Fibroblast of lung (primary cell): Measurements from ENCODE around the gene GVQW3. TPM values are rescaled to one million over a fixed set of nuclear protein-coding genes. Genes with fewer than 3 reads are reported as not detected.

ENCODE experiments used
- DNase-seq, 2 donors: peaks; one replicate each; pipeline versions ENCODE4 v3.0.0 to v3.0.0-alpha.2; 2010; ENCODE audit warnings: low read depth in 2 of 2
- H2AFZ ChIP-seq: 2 replicates; pipeline ENCODE4 v1.5.1; 2012; ENCODE audit warnings: low read length, control low read depth, inconsistent platforms
- H3K27ac ChIP-seq: 2 replicates; pipeline ENCODE4 v1.5.1; 2011; ENCODE audit warnings: low read length, control low read depth; ENCODE audit not compliant: insufficient read depth
- H3K27me3 ChIP-seq: 2 replicates; pipeline ENCODE4 v1.5.1; 2011; ENCODE audit warnings: mild to moderate bottlenecking, low read length; ENCODE audit not compliant: control insufficient read depth, insufficient read depth
- H3K36me3 ChIP-seq: 2 replicates; pipeline ENCODE4 v1.5.1; 2011; ENCODE audit warnings: low read length; ENCODE audit not compliant: control insufficient read depth, insufficient read depth
- H3K4me1 ChIP-seq: 2 replicates; pipeline ENCODE4 v1.5.1; 2011; ENCODE audit warnings: low read length; ENCODE audit not compliant: control insufficient read depth, insufficient read depth; ENCODE audit errors: extremely low read depth
- H3K4me2 ChIP-seq: 2 replicates; pipeline ENCODE4 v1.5.1; 2011; ENCODE audit warnings: low read length, control low read depth; ENCODE audit not compliant: insufficient read depth; ENCODE audit errors: extremely low read depth
- H3K4me3 ChIP-seq, 4 experiments: fragments of 200-600 bp in 1 of 4; sonication (generic) in 1 of 4; replicated peaks in 1 of 4; 2 replicates each; pipeline ENCODE4 v1.5.1; 2011 to 2016; ENCODE audit warnings: low read length in 4 of 4, low read depth in 3 of 4, mild to moderate bottlenecking in 3 of 4, control low read depth in 2 of 4, inconsistent platforms in 1 of 4, mixed read lengths in 1 of 4; ENCODE audit not compliant: insufficient read depth in 1 of 4; ENCODE audit errors: control extremely low read depth in 1 of 4
- H3K79me2 ChIP-seq: 2 replicates; pipeline ENCODE4 v1.5.1; 2012; ENCODE audit warnings: mild to moderate bottlenecking, low read length, inconsistent platforms; ENCODE audit not compliant: control insufficient read depth, insufficient read depth
- H3K9ac ChIP-seq: 2 replicates; pipeline ENCODE4 v1.5.1; 2011; ENCODE audit warnings: mild to moderate bottlenecking, low read length, control low read depth; ENCODE audit not compliant: insufficient read depth
- H3K9me3 ChIP-seq: 2 replicates; pipeline ENCODE4 v1.5.1; 2012; ENCODE audit warnings: low read depth, low read length; ENCODE audit not compliant: control insufficient read depth, insufficient read depth
- H4K20me1 ChIP-seq: 2 replicates; pipeline ENCODE4 v1.5.1; 2011; ENCODE audit warnings: low read length; ENCODE audit not compliant: control insufficient read depth, insufficient read depth; ENCODE audit errors: extremely low read depth
- EZH2 ChIP-seq: IDR thresholded peaks from 2 replicates; pipeline ENCODE4 v1.5.1; 2012; ENCODE audit warnings: low read length, control low read depth, mild to moderate bottlenecking; ENCODE audit errors: missing control alignments
- polyA plus RNA-seq, 2 donors: library from polyadenylated mRNA; depleted of rRNA in 1 of 2; stranded (reverse) in 1 of 2; unstranded in 1 of 2; fragments of >200 nt; gene quantifications; 2 replicates each; pipeline ENCODE4 v1.2.1, GENCODE V29; 2011 to 2012; ENCODE audit warnings: missing spikeins in 1 of 2
- total RNA-seq: library from RNA; depleted of rRNA; stranded (reverse); fragments of >200 nt; gene quantifications from 2 replicates; pipeline ENCODE4 v1.2.1, GENCODE V29; 2014
- TF ChIP-seq, protein P1 (sequence below), 2 donors: IDR thresholded peaks in 1 of 2; conservative IDR thresholded peaks in 1 of 2; 1 replicate in 1 of 2; 2 replicates in 1 of 2; pipeline ENCODE4 v1.5.1; 2011 to 2012; ENCODE audit warnings: low read length in 2 of 2, control low read depth in 1 of 2, inconsistent platforms in 1 of 2, low read depth in 1 of 2, mild to moderate bottlenecking in 1 of 2

Gene GVQW3
- total and polyA plus RNA-seq, 2 donors (not counting 1 experiment from before 2014, with no cell fraction given) = 1.3 to 1.4 TPM

DNA sequence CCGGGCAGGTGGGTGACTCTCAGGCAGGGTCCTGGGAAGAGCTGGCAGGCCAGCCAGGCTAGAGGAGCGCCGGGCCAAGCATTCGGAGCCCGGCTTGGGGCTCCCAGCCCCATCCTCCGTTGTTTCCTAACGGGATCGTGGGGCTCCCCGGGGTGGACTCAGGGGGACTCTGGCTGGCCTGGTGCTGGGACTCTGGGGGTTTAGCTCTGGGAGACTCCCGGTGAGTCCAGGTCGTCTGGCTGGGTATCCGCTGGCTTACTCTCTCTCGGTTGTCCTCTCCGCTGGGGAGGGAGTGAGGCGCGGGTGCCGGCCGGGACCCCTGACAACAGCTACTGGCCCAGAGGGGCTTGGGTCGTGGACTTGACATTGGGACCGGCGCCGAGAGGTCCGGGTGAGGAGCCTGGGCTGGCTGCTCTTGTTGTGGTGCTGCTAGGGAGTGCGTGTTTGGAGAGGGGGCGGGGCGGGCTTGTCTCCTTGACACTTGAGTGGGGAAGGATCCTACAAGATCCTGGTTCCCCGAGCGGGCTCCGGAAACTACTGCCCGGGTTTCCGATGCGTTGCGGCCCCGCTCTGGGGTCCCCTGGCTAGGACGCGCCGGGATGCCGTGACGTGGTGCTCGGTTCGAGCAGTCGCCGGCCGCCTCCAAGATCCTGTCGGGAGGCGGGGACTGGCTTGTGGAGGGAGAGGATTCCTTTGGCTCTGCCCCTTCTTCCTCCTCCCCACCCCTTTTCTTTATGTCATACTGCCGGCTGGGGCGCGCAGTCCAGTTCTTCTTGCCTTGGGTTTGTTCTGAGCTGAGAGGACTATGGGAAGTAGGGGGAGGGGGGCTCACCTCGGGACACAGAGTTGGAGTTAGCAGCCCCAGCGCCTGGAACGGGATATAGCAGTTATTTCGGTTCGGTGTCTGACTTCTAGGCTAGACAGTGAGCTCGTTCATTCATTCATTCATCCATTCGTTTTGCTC, 64.3 kb downstream of the GVQW3 start:
- H3K4me2 ChIP-seq = peak overlapping the region; percentile 95
- peaks cover 2% of the 10 kb centered on the region for H3K36me3 ChIP-seq
- no peaks in the 10 kb centered on the region for H3K4me1 ChIP-seq
- H3K9me3 ChIP-seq = no peaks in the 10 kb centered on the region
- DNase-seq = peak; percentile 83 to 93
- H3K4me3 ChIP-seq = peak overlapping the region; percentile 80 to 97 (median 92)
- TF ChIP-seq EZH2 = no peak
- TF ChIP-seq, protein P1, sequence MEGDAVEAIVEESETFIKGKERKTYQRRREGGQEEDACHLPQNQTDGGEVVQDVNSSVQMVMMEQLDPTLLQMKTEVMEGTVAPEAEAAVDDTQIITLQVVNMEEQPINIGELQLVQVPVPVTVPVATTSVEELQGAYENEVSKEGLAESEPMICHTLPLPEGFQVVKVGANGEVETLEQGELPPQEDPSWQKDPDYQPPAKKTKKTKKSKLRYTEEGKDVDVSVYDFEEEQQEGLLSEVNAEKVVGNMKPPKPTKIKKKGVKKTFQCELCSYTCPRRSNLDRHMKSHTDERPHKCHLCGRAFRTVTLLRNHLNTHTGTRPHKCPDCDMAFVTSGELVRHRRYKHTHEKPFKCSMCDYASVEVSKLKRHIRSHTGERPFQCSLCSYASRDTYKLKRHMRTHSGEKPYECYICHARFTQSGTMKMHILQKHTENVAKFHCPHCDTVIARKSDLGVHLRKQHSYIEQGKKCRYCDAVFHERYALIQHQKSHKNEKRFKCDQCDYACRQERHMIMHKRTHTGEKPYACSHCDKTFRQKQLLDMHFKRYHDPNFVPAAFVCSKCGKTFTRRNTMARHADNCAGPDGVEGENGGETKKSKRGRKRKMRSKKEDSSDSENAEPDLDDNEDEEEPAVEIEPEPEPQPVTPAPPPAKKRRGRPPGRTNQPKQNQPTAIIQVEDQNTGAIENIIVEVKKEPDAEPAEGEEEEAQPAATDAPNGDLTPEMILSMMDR (conservative IDR thresholded peaks at IDR 0.05 in 1 of 2, IDR thresholded peaks at IDR 0.05 in 1 of 2; ENCODE audit: low read depth in 1 of 2, low read length in 2 of 2) = no peak
- peak overlapping the region; percentile 93 for H3K9ac ChIP-seq
- peak overlapping the region; percentile 94 for H3K27ac ChIP-seq
- H3K27me3 ChIP-seq = no peaks in the 10 kb centered on the region
- peaks cover 20% of the 10 kb centered on the region for H3K79me2 ChIP-seq
- H2AFZ ChIP-seq = peak overlapping the region; percentile 58
- H4K20me1 ChIP-seq = no peaks in the 10 kb centered on the region

- no peak overlapping the region for H3K4me2 ChIP-seq
- H3K79me2 ChIP-seq = peaks cover 16% of the 10 kb centered on the region
- no peak overlapping the region for H2AFZ ChIP-seq
- no peaks in the 10 kb centered on the region for H3K4me1 ChIP-seq
- H3K27me3 ChIP-seq = no peaks in the 10 kb centered on the region
- H4K20me1 ChIP-seq = no peaks in the 10 kb centered on the region
- no peak for TF ChIP-seq EZH2
- TF ChIP-seq, protein P1 (conservative IDR thresholded peaks at IDR 0.05 in 1 of 2, IDR thresholded peaks at IDR 0.05 in 1 of 2; ENCODE audit: low read depth in 1 of 2, low read length in 2 of 2) = no peak
- H3K9ac ChIP-seq = no peak overlapping the region
- H3K27ac ChIP-seq = no peak overlapping the region
- DNase-seq = no peak
- no peak overlapping the region for H3K4me3 ChIP-seq
- H3K36me3 ChIP-seq = peaks cover 2% of the 10 kb centered on the region
- H3K9me3 ChIP-seq = no peaks in the 10 kb centered on the region
These were observed 67.4 kb downstream of the GVQW3 start for GRCh38 chr11:76448506-76448905.

- H3K9ac ChIP-seq = no peak overlapping the region
- H3K36me3 ChIP-seq = peaks cover 2% of the 10 kb centered on the region
- no peaks in the 10 kb centered on the region for H4K20me1 ChIP-seq
- no peaks in the 10 kb centered on the region for H3K27me3 ChIP-seq
- no peak overlapping the region for H3K27ac ChIP-seq
- H3K4me1 ChIP-seq = peaks cover 7% of the 10 kb centered on the region
- no peak for DNase-seq
- no peak for TF ChIP-seq EZH2
- TF ChIP-seq, protein P1 (conservative IDR thresholded peaks at IDR 0.05 in 1 of 2, IDR thresholded peaks at IDR 0.05 in 1 of 2; ENCODE audit: low read depth in 1 of 2, low read length in 2 of 2) = no peak
- no peak overlapping the region for H3K4me3 ChIP-seq
- H3K4me2 ChIP-seq = no peak overlapping the region
- H3K79me2 ChIP-seq = no peaks in the 10 kb centered on the region
- no peaks in the 10 kb centered on the region for H3K9me3 ChIP-seq
- H2AFZ ChIP-seq = no peak overlapping the region
These were observed 72.1 kb downstream of the GVQW3 start for GRCh38 chr11:76453248-76453647.
